ENCODE data around the gene ZNF333. TPM values are rescaled to one million over a fixed set of nuclear protein-coding genes. Genes with fewer than 3 reads are reported as not detected.

ZNF333 gene
- total RNA-seq (2022; extraction: Qiagen RNA extraction; ENCODE audit: low read depth): 1.9 to 4.0 TPM (median 3.0 TPM) in 5 replicates

DNA sequence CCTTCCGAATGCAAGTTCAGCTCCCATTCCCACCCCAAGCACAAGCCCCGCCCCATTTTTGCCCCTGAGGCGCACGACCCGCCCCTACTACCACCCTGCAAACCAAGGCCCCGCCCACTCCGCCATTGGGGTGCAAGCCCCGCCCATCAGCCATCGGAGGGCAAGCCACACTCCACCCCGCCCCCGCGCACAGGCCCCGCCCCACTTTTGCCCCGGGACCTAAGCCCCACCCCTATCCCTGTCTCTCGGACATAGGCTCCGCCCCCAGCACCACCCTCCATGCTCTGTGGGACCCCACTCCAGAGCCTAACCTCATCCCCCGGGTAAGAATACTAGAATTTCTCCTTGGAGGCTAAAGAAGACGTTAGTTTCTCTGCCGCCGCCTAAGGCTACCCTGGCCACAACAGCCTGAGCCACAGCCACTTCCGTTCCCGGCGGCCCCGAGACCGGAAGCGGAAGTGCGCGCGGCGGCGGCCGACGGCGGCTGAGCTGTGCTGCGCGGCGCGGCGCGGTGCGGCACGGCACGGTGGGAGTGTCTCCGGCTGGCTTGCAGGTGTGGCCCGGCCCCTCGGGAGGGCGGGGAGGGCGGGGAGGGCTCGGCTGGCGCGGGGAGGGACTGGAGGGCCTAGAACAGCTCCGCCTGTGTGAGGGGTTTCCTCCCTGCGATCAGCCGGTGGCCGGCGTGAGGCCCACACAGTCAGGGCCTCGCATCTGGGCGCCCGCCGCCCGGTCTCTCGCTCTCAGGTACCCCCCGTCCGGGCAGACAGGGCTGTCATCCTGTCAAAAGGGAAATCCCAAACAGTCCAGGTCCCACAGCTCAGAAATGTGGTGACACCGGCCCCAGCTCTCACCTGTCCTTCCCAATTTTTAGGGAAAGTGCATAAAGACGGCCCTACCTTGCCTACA lies at the start of gene ZNF333:
TSS of gene ZNF333 (plus strand) at position 451 of the 906 bp plus-strand sequence. CDS start 3,444 bp downstream, outside the sequence.

DNA sequence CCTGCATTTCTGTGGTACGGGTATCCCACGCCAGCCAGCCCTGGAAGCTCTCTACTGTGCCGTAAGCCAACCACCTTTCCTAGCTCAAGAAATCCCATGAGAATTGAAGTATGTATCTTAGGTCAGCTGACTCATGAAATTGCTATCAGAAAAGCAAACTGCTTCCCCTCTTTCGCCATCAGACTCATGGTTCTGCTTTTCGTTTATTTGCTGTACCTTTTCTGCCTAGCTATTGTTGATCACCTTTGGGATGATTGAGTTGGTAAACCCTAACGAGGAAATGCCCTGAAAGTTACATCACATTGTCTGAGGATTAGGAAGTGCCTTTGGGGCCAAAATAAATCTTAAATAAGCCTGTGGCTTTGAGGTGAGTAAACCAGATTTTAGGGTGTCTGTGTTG lies 15.1 kb upstream of the ZNF333 start, which contains the start of gene ADGRE3:
TSS of gene ADGRE3 (minus strand) at position 81 of the 400 bp plus-strand sequence. CDS start at position 7, 74 bp downstream.

DNA sequence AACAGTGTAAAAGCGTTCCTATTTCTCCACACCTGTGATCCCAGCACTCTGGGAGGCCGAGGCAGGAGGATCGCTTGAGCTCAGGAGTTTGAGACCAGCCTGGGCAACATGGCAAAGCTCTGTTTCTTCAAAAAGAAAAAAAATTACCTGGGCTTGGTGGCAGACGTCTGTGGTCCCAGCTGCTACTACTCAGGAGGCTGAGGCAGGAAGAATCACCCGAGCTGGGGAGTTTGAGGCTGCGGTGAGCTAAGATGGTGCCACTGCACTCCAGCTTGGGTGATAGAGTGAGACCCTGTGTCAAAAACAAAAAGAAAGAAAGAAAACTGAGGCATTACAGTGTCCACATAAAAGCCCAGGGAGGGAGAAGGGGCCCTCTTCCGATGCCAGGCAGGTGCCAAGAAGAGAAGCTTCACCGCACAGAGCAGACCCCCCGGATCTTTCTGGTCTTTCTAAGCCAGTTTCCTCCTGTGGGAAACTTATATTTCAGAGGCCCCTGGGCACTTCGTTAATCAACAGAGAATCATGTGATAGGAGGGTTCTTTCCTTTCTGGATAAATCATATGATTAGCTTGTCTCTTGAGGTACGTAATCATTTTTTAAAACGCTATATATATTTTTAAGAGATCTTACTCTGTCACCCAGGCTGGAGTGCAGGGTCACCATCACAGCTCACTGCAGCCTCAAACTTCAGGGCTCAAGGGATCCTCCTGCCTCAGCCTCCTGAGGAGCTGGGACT lies 88.4 kb downstream of the ZNF333 start, which contains the start of gene ADGRE2:
TSS of gene ADGRE2 (minus strand) at position 451 of the 736 bp plus-strand sequence. CDS start 1,804 bp downstream, outside the sequence.

Other genes starting within 250 kb of the ZNF333 start
- gene PTGER1, start 214.7 kb upstream of the ZNF333 start, total RNA-seq (2022; extraction: Qiagen RNA extraction; ENCODE audit: low read depth): not detected in 5 replicates
- gene GIPC1, start 193.9 kb upstream of the ZNF333 start, total RNA-seq (2022; extraction: Qiagen RNA extraction; ENCODE audit: low read depth): 75.6 to 126 TPM (median 109 TPM) in 5 replicates
- 109 to 171 TPM (median 135 TPM) in 5 replicates for gene DNAJB1, start 171.7 kb upstream of the ZNF333 start, total RNA-seq (2022; extraction: Qiagen RNA extraction; ENCODE audit: low read depth)
- 143 to 193 TPM (median 183 TPM) in 5 replicates for gene TECR, start 160.5 kb upstream of the ZNF333 start, total RNA-seq (2022; extraction: Qiagen RNA extraction; ENCODE audit: low read depth)
- 156 to 212 TPM (median 190 TPM) in 5 replicates for gene NDUFB7, start 118.0 kb upstream of the ZNF333 start, total RNA-seq (2022; extraction: Qiagen RNA extraction; ENCODE audit: low read depth)
- gene CLEC17A, start 107.0 kb upstream of the ZNF333 start, total RNA-seq (2022; extraction: Qiagen RNA extraction; ENCODE audit: low read depth): 0.13 TPM in 1 of 5 replicates, not detected in the others
- not detected in 5 replicates for gene ADGRE3, start 15.2 kb upstream of the ZNF333 start, total RNA-seq (2022; extraction: Qiagen RNA extraction; ENCODE audit: low read depth)
- 0.39 to 1.0 TPM (median 0.65 TPM) in 5 replicates for gene ADGRE2, start 88.5 kb downstream of the ZNF333 start, total RNA-seq (2022; extraction: Qiagen RNA extraction; ENCODE audit: low read depth)
- not detected in 5 replicates for gene OR7A5, start 145.1 kb downstream of the ZNF333 start, total RNA-seq (2022; extraction: Qiagen RNA extraction; ENCODE audit: low read depth)
- not detected in 5 replicates for gene OR7C1, start 145.1 kb downstream of the ZNF333 start, total RNA-seq (2022; extraction: Qiagen RNA extraction; ENCODE audit: low read depth)
- not detected in 5 replicates for gene OR7A10, start 158.9 kb downstream of the ZNF333 start, total RNA-seq (2022; extraction: Qiagen RNA extraction; ENCODE audit: low read depth)
- gene OR7A17, start 196.1 kb downstream of the ZNF333 start, total RNA-seq (2022; extraction: Qiagen RNA extraction; ENCODE audit: low read depth): not detected in 5 replicates